Measurements from ENCODE around the gene PCDHGC4.

DNA sequence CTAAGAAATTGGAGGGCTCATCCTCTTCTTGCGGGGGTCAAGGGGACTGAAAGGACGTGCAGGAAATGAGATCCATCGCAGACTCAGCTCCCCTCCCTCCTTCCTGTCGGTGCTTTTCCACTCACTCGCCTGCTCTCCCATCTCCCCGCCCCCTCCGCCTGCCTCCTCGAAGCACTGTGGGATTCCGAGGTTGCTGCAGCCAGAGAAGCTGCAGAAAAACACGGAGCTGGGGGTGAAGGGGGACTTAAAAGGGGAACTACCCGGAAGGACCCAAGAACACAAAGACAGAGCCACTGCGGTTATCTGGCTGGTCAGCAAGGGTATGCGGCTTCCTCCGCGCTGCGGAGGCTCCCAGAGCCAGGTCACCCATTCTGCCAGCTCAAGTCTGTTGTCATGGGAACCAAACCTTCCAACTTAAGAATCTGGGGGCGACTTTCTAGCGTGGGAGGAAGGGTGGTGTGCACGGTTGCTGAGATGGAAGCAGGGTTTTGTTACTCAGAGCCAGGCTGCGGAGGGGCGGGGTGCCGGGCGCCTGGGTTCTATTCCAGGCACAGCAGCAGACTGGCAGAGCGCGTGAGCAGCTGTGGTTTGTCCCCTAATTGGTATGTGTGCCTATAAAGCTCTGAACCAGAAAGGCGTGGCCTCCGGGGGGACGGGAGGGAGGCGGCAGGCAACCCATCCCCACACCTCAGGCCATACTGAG, 28.9 kb downstream of the PCDHGC4 start:
- TF ChIP-seq EP300 (IDR thresholded peaks at IDR 0.05) (peak in 1 of 2 donors; percentile 7), POLR2A (IDR thresholded peaks at IDR 0.05) (no peak)
- TF ChIP-seq, protein P1, sequence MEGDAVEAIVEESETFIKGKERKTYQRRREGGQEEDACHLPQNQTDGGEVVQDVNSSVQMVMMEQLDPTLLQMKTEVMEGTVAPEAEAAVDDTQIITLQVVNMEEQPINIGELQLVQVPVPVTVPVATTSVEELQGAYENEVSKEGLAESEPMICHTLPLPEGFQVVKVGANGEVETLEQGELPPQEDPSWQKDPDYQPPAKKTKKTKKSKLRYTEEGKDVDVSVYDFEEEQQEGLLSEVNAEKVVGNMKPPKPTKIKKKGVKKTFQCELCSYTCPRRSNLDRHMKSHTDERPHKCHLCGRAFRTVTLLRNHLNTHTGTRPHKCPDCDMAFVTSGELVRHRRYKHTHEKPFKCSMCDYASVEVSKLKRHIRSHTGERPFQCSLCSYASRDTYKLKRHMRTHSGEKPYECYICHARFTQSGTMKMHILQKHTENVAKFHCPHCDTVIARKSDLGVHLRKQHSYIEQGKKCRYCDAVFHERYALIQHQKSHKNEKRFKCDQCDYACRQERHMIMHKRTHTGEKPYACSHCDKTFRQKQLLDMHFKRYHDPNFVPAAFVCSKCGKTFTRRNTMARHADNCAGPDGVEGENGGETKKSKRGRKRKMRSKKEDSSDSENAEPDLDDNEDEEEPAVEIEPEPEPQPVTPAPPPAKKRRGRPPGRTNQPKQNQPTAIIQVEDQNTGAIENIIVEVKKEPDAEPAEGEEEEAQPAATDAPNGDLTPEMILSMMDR (IDR thresholded peaks at IDR 0.05) = no peak

Data from tibial nerve (tissue), 4 donors.